IPS-NIHi7 (cell line): ENCODE data around the gene EIF3A.
"Not testable (repeated sequence)": the region's sequence is repeated elsewhere in the genome, so short reads cannot be mapped to it uniquely, and the experiment has no call there.

Experiments
- DNase-seq: peaks from one replicate; pipeline ENCODE4 v3.0.0; 2012; ENCODE audit warnings: mixed read lengths; ENCODE audit errors: extremely low spot score

The EIF3A gene, protein sequence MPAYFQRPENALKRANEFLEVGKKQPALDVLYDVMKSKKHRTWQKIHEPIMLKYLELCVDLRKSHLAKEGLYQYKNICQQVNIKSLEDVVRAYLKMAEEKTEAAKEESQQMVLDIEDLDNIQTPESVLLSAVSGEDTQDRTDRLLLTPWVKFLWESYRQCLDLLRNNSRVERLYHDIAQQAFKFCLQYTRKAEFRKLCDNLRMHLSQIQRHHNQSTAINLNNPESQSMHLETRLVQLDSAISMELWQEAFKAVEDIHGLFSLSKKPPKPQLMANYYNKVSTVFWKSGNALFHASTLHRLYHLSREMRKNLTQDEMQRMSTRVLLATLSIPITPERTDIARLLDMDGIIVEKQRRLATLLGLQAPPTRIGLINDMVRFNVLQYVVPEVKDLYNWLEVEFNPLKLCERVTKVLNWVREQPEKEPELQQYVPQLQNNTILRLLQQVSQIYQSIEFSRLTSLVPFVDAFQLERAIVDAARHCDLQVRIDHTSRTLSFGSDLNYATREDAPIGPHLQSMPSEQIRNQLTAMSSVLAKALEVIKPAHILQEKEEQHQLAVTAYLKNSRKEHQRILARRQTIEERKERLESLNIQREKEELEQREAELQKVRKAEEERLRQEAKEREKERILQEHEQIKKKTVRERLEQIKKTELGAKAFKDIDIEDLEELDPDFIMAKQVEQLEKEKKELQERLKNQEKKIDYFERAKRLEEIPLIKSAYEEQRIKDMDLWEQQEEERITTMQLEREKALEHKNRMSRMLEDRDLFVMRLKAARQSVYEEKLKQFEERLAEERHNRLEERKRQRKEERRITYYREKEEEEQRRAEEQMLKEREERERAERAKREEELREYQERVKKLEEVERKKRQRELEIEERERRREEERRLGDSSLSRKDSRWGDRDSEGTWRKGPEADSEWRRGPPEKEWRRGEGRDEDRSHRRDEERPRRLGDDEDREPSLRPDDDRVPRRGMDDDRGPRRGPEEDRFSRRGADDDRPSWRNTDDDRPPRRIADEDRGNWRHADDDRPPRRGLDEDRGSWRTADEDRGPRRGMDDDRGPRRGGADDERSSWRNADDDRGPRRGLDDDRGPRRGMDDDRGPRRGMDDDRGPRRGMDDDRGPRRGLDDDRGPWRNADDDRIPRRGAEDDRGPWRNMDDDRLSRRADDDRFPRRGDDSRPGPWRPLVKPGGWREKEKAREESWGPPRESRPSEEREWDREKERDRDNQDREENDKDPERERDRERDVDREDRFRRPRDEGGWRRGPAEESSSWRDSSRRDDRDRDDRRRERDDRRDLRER (N-terminal part only)

DNA sequence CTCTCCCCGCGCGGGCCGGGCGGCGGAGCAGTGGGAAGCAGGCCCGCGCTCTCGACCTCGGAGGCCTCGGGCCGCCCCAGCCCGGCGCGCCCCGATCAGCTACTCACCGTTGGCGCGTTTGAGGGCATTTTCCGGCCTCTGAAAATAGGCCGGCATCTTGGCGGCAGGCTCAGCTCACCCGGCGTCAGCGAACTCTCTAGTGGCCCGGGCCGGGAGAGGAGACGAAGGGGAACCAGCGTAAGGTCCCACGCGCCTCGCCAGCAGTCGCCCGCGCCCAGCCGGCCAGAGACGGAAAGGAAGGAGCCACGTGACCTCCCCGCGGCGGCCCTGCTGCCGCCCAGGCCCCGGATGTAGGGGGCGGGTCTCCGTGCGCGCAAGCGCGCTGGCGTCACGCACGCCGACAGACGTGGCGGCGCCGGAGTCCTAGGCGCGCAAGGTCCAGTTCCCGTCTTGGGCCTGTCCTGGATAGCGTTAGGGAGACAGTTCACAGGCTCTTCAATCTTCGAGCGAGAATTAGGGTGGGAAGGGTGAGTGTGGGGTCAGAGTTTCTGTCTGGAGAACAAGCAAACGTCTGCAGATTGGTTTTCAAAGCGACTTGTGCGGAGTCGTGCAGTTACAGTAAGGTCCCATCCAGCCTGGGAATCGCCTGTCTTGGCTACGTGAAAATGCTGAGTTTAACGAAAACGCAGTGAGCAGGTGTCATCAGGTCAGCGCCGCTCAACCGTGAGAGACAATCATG is at the start of gene EIF3A:
Gene EIF3A, minus strand, starts transcription at position 297 of the 739 bp plus-strand sequence. Its CDS starts 141 bp downstream, at position 156.
- DNase-seq = peak; percentile 95

DNA sequence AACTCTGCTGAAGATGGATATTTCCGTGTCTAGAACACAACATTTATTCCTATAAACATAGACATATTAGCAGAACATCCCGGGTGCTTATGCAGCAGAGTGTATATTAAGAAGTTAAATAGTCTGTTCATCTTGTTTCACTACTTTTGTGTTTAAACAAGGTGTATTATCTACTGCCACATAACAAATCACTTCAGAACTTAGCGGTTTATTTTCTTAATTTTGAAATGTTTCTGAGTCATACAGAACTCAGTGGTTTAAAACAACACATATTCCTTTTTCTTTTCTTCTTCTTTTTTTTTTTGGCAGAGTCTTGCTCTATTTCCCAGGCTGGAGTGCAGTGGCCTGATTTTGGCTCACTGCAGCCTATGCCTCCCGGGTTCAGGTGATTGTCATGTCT is 49.1 kb upstream of the EIF3A start:
- DNase-seq = no peak

DNA sequence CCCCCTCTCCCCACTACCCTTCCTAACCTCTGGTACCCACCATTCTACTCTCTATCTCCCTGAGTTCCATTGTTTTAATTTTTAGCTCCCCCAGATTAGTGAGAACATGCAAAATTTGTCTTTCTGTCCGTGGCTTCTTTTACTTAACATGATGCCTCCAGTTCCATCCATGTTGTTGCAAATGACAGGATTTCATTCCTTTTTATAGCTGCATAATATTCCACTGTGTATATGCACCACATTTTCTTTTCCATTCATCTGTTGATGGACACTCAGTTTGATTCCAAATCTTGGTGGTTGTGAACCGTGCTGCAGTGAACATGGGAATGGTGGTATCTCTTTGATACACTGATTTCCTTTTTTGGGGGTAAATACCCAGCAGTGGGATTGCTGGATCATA is 45.3 kb upstream of the EIF3A start:
- no peak for DNase-seq

DNA sequence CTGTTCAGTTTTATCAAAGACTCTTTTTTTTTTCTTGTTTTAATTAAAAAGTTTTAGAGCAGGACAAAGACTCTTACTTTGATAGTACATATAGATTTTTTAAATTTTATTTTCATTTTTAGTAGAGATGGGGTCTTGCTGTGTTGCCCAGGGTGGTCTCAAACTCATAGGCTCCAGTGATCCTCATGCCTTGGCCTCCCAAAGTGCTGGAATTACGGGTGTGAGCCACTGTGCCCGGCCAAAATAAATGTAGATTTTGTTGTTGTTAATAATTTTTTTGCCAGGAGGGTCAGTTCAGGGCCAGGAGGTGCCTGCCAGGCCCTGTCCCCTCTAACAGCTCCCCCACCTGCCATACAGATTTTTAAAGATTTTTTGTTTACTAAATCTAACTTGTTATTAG is 40.3 kb upstream of the EIF3A start:
- DNase-seq = no peak

DNA sequence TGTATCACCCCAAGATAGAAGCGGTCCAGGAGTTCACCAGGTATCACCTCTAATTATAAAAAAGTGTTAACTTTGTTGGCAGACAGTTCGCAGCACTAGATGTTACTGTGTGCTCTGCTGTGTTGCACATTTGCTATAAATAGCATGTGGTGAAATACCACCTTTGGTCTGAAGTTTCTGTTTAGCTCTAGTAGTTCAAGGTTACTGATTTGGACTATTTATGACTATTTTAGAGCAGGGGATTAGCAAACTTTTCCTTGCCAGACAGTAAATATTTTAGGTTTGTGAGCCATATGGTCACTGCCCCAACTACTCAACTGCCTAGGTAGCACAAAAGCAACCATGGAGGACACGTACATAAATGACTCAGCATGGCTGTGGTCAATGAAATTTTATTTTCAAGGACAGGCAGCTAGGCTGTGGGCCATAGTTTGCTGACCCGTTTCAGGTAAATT is 39.8 kb upstream of the EIF3A start:
- DNase-seq = no peak

DNA sequence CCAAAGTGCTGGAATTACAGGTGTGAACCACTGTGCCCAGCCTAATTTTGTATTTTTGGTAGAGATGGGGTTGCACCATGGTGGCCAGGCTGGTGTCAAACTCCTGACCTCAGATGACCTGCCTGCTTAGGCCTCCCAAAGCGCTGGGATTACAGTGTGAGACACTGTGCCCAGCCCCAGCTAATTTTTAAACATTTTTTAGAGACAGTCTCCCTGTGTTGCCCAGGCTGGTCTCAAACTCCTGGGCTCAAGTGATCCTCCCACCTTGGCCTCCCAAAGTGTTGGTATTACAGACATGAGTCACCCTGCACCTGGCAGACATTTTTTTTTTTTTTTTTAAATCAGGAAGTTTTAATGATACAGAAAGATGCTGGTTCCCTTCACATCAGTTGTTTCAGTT is 38.8 kb upstream of the EIF3A start:
- DNase-seq = no peak

DNA sequence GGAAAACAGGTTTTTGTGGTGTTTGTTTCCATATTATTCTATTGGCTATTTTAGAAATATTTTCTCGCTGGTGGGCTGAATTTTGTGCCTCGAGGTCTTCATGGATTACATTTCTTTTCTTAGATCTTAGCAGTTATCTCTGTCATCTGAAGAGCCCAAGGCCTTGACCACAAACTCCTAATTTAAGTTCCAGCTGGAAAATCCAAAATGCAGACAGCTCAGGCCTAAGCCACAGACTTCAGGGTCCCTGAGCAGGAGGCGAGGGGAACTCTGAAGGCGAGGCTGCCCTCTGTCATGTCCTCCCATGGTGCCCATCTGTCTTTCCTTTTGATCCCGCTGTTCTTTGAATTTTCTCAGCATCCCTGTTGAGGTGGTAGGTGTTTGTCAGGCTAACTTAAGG is 37.6 kb upstream of the EIF3A start:
- DNase-seq = no peak

DNA sequence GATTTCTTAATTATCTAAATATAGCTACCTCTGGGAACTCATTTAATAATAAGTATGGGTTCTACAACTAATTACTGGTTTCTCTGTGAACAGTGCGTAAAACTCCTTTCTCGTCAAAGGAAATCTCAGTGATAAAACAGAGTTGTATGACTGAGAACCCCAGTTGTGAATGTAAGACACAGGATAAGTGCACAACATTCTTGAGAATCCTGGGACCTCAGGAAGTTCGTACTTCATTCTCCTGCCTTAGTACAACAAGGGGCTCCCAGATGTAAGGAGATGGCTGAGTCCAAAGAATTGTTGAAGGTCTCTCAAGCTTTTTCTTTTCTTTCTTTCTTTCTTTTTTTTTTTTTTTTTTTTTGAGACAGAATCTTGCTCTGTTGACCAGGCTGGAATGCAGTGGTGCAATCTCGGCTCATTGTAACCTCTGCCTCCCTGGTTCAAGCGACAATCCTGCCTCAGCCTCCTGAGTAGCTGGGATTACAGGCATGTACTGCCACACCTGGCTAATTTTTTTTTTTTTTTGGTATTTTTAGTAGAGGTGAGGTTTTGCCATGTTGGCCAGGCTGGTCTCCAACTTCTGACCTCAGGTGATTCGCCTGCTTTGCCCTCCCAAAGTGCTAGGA is 35.8 kb upstream of the EIF3A start:
- no peak for DNase-seq

DNA sequence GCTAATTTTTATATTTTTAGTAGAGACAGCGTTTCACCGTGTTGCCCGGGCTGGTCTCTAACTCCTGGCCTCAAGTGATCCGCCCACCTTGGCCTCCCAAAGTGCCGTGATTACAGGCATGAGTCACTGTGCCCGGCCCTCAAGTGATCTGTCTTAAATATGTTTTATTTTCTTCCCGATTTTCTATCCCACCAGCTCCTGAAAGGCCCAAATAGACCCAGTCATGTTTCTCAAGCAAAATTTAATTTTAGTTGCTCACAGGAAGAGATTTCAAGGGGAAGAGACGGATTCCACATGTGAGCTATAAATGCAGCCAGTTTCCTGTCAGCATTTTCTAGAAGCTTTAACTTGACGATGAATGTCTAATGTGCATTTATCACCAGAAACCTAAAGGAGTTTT is 35.3 kb upstream of the EIF3A start:
- DNase-seq = no peak

DNA sequence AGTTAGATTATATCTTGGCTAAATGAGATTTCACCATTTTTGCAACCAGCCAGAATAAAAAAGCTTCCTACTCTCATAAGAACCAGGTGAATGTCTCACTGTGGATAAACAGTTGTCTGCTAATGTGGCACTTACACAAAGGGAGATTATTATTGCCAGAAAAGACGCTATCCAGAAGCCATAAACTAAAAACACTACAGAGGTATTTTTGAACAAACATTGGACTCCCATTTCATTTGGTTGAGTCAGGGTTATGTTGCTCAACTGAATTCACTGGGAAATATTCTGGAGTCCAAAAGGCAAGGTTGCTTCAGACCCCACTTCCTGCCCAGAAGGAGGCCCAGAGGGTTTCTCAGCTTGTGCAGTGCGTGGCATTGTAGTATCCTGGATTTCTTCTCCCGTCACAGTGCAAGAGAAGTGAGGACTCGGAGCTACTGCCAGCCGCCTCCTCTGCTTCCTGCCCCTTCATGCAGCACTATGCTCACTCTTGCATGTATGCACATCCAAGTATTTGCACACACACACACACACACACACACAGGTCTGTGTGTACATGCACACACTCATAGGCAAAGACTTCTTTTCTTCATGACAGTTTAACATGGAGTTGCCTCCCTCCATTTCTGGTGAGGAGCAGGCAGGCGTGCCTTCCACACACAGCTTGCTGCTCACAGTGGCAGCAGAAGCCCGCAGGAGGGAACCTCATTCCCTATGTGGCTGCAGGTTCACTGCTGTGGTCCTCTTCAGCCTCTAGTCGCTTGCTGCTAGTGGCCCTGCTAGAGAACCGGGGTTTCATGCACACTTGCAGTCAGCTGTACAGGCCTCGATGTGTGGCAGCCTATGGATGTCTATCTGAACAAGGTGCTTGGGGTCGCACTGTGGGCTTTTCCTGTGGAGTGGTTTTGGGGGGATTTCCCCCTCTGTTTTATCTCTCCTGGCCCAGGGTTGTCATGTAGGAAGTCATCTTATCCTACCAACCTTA is 33.4 kb upstream of the EIF3A start:
- DNase-seq = no peak

DNA sequence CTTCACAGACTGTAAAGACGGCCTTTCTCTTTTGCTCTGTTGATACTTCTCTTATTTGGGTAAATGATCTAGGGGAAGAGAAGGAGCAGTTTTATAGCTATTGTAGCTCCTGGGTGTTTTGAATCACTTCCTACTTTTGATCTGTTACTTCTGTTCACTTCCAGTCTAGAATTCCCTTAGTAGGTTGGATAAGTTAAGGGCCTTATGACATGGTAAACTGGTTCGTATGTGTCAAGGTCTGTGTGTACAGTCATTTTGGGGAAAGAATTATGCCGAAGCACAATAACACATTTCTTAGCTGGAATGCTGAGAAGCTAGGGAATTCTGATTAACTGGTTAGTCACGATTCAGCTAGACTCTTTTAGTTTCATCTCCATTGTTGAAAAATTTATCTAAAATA is 31.4 kb upstream of the EIF3A start:
- no peak for DNase-seq

DNA sequence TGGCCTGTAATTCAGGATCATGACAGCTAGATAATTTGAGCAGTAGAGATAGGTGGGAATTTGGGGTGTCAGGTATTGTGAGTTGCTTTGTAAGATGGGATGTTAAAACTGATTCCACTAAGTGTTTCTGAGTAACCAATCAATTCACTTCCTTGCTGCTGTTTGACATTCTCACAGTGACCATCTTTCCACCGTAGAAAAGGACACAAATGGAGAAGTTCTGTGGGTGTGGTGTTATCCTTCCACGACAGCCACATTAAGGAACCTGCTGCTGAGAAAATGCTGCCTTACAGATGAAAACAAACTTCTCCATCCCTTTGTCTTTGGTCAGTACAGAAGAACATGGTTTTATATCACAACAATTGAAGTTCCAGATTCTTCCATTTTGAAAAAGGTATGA is 27.2 kb upstream of the EIF3A start:
- not testable (repeated sequence) for DNase-seq

DNA sequence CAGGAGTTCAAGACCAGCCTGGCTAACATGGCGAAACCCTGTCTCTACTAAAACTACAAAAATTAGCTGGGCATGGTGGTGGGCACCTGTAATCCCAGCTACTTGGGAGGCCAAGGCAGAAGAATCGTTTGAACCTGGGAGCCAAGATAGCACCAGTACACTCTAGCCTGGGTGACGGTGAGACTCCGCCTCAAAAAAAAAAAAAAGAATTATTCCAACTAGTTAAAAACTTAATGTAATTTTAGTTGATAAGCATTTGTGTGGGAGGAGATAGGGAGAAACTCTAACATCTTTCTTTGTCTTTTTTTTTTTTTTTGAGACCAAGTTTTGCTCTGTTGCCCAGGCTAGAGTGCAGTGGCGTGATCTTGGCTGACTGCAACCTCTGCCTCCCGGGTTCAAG is 26.5 kb upstream of the EIF3A start:
- DNase-seq = not testable (repeated sequence)

DNA sequence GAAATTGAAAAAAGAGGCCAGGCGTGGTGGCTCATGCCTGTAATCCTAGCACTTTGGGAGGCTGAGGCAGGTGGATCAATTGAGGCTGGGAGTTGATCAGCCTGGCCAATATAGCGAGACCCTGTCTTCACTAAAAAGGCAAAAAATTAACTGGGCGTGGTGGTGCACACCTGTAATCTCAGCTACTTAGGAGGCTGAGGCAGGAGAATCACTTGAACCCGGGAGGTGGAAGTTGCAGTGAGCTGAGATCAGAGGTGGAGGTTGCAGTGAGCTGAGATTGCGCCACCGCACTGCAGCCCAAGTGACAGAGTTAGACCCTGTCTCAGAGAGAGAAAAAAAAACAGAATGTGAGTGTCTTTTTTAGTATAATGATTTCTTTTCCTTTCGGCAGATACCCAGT is 25.3 kb upstream of the EIF3A start:
- not testable (repeated sequence) for DNase-seq

DNA sequence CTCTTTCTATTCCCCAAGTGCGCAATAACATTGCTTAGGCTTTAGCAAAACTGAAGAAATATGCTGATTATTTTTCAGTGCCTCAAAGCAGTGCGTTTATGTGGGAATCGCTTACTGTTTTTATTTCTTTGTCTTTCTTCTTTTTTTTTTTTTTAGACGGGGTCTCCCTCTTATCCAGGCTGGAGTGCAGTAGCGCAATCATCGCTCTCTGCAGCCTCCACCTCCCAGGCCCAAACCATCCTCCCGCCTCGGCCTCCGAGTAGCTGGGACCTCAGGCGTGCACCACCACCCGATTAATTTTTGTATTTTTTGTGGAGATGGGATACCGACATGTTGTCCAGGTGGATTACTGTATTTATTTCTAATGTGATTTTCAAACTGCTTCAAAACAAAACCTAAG is 24.5 kb upstream of the EIF3A start:
- DNase-seq = no peak

DNA sequence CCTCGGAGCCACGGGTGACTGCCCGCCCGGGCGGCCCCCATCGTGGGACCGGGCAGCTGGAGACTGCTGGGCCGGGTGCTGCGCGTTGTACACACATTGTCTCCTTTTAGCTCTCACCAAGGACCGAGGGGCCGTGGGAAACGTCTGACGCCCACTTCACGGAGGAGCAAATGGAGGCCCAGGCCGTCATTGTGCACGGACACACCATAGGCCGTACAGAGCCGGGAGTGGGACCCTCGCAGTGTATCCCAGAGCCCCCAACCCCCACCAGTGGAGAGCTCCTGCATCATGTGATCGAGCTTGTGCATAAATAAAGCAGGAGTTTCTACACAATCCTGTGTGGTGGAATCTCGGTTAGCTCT is 24.0 kb upstream of the EIF3A start:
- peak; percentile 18 for DNase-seq

DNA sequence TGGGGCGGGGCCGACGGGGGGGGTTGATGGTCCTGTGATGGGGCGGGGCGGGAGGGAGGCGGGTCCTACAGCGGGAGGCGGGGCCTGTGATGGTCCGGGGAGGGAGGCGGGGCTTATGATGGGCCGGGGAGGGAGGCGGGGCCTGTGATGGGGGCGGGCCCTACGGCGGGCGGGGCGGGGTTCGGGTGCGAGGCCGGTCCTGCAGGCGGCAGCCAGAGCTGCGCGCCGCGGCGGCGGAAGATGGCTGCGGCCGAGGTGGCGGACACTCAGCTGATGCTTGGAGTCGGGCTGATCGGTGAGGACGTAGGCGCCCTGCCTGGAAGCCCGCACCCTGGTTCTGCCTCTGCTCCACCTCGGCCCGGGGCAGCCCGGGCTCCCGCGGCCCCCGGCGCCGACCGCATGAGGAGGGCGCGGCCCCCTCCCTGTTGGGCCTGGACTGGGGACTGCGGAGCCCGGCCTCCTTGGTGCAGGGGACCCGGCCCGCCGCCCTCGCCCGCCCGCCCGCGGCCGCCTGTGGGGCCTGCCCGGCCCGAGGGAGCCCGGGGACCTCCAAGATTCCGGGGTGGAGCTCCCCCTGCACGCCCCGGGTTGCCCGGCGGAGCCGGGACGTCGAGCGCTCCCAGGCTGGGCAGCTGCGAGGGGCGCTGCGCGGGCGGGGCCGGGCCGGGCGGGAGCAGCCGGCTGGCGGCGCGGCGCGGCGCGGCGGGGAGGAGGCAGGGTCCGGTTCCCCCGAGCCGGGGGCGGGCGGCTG is 23.5 kb upstream of the EIF3A start, which contains the start of gene DENND10:
Gene DENND10, plus strand, starts transcription at position 211 of the 751 bp plus-strand sequence. Its CDS starts 30 bp downstream, at position 241.
- peak; percentile 99 for DNase-seq

DNA sequence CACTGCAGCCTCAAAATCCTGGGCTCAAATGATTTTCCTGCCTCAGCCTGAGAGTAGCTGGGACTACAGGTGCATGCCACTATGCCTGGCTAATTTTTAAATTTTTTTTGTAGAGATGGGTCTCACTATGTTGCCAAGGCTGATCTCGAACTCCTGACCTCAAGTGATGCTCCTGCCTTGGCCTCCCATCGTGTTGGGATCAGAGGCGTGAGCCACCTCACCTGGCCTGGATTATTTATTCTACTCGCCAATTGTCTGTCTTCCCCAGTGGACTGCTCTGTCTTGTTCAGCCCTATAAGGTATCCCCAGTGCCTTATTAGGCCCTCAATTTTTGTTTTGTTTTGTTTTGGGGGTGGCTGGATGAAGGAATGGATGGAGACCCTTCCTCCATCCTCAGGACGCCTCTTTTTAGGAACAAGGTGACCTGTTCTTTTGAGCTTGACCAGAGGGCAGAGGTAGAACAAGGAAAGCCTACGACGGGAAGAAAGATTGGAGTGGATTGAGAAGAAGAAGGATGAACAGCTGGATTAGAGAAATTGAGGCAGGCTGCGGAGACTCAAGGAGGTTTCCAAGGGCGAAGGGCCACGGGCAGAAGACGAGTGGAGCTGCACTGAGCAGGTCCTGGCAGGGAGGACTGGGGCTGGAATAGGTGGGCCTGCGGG is 22.8 kb upstream of the EIF3A start:
- DNase-seq = no peak
